Esophagus squamous epithelium (tissue), 4 donors: ENCODE data around the gene TEX48.

Source experiments
- CTCF ChIP-seq, 6 experiments: fragments of 450-650 bp in 4 of 6; fragments of 200-600 bp in 2 of 6; sonication (generic) in 2 of 6; IDR thresholded peaks; one replicate each; pipeline ENCODE4 v1.5.1; 2016 to 2019; ENCODE audit warnings: antibody characterized with exemption in 6 of 6, mild to moderate bottlenecking in 4 of 6, moderate library complexity in 4 of 6
- POLR2A ChIP-seq, 4 donors: fragments of 450-650 bp; IDR thresholded peaks; one replicate each; pipeline ENCODE4 v1.6.1; 2017; ENCODE audit warnings: antibody characterized with exemption in 4 of 4, mild to moderate bottlenecking in 4 of 4, moderate library complexity in 3 of 4

GRCh38 chr9:114657705-114658104 lies 24.3 kb downstream of the TEX48 start, which contains the start of gene TEX53:
- TF ChIP-seq CTCF (IDR thresholded peaks at IDR 0.05) (no peak), POLR2A (IDR thresholded peaks at IDR 0.05) (no peak)
